ENCODE measurements around the gene PPRC1.

The PPRC1 gene

GRCh38 chr10:102191956-102192355, 59.1 kb downstream of the PPRC1 start:
- no peak for DNase-seq

GRCh38 chr10:102195296-102195870, 62.5 kb downstream of the PPRC1 start:
- no peak for DNase-seq

GRCh38 chr10:102196893-102197292, 64.1 kb downstream of the PPRC1 start:
- DNase-seq, result no peak

- DNase-seq, result no peak
These were observed 65.2 kb downstream of the PPRC1 start for GRCh38 chr10:102198027-102198426.
